ENCODE data around the gene C1R. TPM values are rescaled to one million over a fixed set of nuclear protein-coding genes. Genes with fewer than 3 reads are reported as not detected.
"Not testable (repeated sequence)": the region's sequence is repeated elsewhere in the genome, so short reads cannot be mapped to it uniquely, and the experiment has no call there.

Gene C1R
- total RNA-seq, 1 experiment from 2014 or later = 10.7 TPM

- DNase-seq (ENCODE audit: low spot score) = peak; percentile 39
Observed at GRCh38 chr12:7068240-7068993, 23.8 kb downstream of the C1R start.

- no peak for DNase-seq (ENCODE audit: low spot score)
Observed at GRCh38 chr12:7067096-7067495, 25.1 kb downstream of the C1R start.

- DNase-seq (ENCODE audit: low spot score) = no peak
Observed at GRCh38 chr12:7066596-7066995, 25.6 kb downstream of the C1R start.

GRCh38 chr12:7065073-7065623, 27.1 kb downstream of the C1R start:
- no peak for DNase-seq (ENCODE audit: low spot score)

GRCh38 chr12:7064516-7064915, 27.7 kb downstream of the C1R start:
- DNase-seq (ENCODE audit: low spot score) = no peak

- no peak for DNase-seq (ENCODE audit: low spot score)
Observed at GRCh38 chr12:7061596-7061995, 30.6 kb downstream of the C1R start.

GRCh38 chr12:7061138-7061537, 31.1 kb downstream of the C1R start:
- DNase-seq (ENCODE audit: low spot score) = no peak

- DNase-seq (ENCODE audit: low spot score) = peak; percentile 80
Observed at GRCh38 chr12:7060353-7060954, 31.8 kb downstream of the C1R start, which contains the start of gene C1S. Gene C1S, plus strand, starts transcription at chr12:7060718. Its CDS starts 1,195 bp downstream, at chr12:7061913.

GRCh38 chr12:7059780-7060179, 32.5 kb downstream of the C1R start:
- no peak for DNase-seq (ENCODE audit: low spot score)

GRCh38 chr12:7058850-7059395, 33.3 kb downstream of the C1R start:
- no peak for DNase-seq (ENCODE audit: low spot score)

GRCh38 chr12:7058163-7058845, 33.9 kb downstream of the C1R start:
- DNase-seq (ENCODE audit: low spot score) = no peak

GRCh38 chr12:7055736-7056135, 36.5 kb downstream of the C1R start:
- DNase-seq (ENCODE audit: low spot score) = not testable (repeated sequence)

- DNase-seq (ENCODE audit: low spot score) = no peak
Observed at GRCh38 chr12:7054925-7055324, 37.3 kb downstream of the C1R start.

GRCh38 chr12:7049973-7050372, 42.3 kb downstream of the C1R start:
- DNase-seq (ENCODE audit: low spot score) = not testable (repeated sequence)

GRCh38 chr12:7049445-7049951, 42.7 kb downstream of the C1R start:
- not testable (repeated sequence) for DNase-seq (ENCODE audit: low spot score)

GRCh38 chr12:7047306-7047705, 44.9 kb downstream of the C1R start:
- DNase-seq (ENCODE audit: low spot score) = no peak

GRCh38 chr12:7046383-7047105, 45.7 kb downstream of the C1R start:
- no peak for DNase-seq (ENCODE audit: low spot score)

GRCh38 chr12:7045913-7046312, 46.3 kb downstream of the C1R start:
- DNase-seq (ENCODE audit: low spot score) = no peak

- DNase-seq (ENCODE audit: low spot score) = peak; percentile 34
Observed at GRCh38 chr12:7042842-7043241, 49.4 kb downstream of the C1R start.

GRCh38 chr12:7039403-7039802, 52.8 kb downstream of the C1R start:
- DNase-seq (ENCODE audit: low spot score) = no peak

GRCh38 chr12:7038591-7038990, 53.7 kb downstream of the C1R start:
- no peak for DNase-seq (ENCODE audit: low spot score)

All from A172 (cell line).